Measurements from ENCODE around the gene BMP8A. TPM values are rescaled to one million over a fixed set of nuclear protein-coding genes. Genes with fewer than 3 reads are reported as not detected.
"Not testable (repeated sequence)": the region's sequence is repeated elsewhere in the genome, so short reads cannot be mapped to it uniquely, and the experiment has no call there.

BMP8A gene
- total RNA-seq, 1 donor from 2014 or later = not detected

DNA sequence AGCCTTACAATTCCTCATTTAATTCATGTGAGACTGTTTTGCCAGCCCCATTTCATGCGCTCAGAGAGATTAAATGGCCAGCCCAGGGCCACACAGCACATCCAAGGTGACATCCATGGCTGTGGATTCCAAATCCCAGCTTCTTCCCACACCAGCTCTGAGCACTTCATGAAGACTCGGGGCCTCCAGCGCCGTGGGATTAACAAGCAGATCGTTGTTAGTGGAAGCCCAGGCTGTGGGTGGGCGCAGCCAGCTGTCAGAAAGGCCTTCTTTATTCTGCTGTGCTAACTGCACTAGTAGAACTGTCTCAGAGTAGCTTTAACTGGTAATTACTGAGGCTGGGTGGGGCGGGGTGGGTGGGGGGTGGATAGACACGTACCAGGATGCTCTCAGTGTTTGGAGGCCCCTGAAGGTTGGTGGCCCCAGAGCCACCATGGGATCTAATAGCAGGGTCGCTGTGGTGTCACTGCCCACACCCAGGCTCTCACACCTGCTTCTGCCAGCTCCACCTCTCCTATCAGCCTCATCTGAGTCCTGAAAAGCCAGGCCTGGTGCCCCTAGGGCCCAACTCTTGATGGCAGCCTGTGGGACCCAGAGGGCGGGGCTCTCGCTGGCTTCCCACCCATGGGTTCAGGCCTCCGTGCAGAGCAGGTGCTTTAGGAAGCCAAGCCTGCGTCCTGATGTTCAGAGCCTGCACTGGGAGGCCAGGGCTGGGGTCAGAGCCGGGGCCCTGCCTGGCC is 3.4 kb downstream of the BMP8A start:
- H3K4me3 Mint-ChIP-seq (ENCODE audit: unreplicated experiment) = no peak overlapping the region
- TF ChIP-seq, protein P1, sequence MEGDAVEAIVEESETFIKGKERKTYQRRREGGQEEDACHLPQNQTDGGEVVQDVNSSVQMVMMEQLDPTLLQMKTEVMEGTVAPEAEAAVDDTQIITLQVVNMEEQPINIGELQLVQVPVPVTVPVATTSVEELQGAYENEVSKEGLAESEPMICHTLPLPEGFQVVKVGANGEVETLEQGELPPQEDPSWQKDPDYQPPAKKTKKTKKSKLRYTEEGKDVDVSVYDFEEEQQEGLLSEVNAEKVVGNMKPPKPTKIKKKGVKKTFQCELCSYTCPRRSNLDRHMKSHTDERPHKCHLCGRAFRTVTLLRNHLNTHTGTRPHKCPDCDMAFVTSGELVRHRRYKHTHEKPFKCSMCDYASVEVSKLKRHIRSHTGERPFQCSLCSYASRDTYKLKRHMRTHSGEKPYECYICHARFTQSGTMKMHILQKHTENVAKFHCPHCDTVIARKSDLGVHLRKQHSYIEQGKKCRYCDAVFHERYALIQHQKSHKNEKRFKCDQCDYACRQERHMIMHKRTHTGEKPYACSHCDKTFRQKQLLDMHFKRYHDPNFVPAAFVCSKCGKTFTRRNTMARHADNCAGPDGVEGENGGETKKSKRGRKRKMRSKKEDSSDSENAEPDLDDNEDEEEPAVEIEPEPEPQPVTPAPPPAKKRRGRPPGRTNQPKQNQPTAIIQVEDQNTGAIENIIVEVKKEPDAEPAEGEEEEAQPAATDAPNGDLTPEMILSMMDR (IDR thresholded peaks at IDR 0.05; ENCODE audit: unreplicated experiment) = no peak
- H3K9me3 Mint-ChIP-seq (ENCODE audit: unreplicated experiment) = no peaks in the 10 kb centered on the region
- DNase-seq (ENCODE audit: low spot score) = no peak
- peaks cover 3% of the 10 kb centered on the region for H3K4me1 Mint-ChIP-seq (ENCODE audit: unreplicated experiment)
- no peak overlapping the region for H3K27ac Mint-ChIP-seq (ENCODE audit: unreplicated experiment)
- peaks cover 23% of the 10 kb centered on the region for H3K27me3 Mint-ChIP-seq (ENCODE audit: unreplicated experiment)
- H3K36me3 Mint-ChIP-seq (ENCODE audit: low read depth, unreplicated experiment) = no peaks in the 10 kb centered on the region

DNA sequence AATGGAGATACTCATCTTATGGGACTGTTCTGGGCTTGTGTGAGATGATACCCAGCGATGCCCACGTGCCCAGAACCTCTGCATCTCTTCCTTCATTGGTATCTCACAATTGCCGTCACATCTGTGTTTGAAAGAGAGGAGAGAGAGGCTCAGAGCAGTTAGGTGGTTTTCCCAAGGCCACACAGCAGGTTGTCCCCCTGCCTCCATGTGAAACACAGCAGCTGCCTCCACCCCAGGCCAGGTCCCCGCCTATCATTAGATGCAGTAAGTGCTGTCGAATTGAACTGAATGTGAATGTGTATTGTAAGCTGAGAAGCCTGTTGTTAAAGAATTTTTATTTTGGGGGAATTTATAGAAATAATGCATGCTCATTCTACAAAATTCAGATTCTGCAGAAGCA is 5.1 kb downstream of the BMP8A start:
- H3K27me3 Mint-ChIP-seq (ENCODE audit: unreplicated experiment) = peaks cover 20% of the 10 kb centered on the region
- not testable (repeated sequence) for DNase-seq (ENCODE audit: low spot score); H3K27ac Mint-ChIP-seq (ENCODE audit: unreplicated experiment); H3K4me3 Mint-ChIP-seq (ENCODE audit: unreplicated experiment); H3K4me1 Mint-ChIP-seq (ENCODE audit: unreplicated experiment); H3K9me3 Mint-ChIP-seq (ENCODE audit: unreplicated experiment); H3K36me3 Mint-ChIP-seq (ENCODE audit: low read depth, unreplicated experiment)

DNA sequence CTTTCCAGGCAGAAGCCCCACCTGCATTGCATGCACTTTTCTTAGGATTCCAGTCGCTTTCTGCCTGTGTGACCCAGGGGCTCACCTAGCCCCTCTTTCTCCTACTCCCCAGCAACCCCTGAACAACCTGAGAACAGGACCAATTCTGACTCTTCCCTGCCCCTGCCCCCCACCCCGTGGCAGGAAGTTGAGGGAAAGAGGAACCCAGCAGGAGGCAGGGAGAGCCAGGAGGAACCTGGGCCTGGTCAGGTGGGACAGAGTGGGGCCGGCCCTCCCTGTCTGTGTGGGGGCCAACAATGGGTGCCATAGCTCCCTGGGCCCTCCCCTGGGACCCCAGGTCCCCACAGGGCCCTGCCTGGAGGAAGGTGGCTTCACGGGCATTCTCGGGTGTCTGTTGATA is 6.1 kb downstream of the BMP8A start:
- Mint-ChIP-seq H3K36me3 (ENCODE audit: low read depth, unreplicated experiment) (no peaks in the 10 kb centered on the region), H3K4me1 (ENCODE audit: unreplicated experiment) (peaks cover 3% of the 10 kb centered on the region), H3K27ac (ENCODE audit: unreplicated experiment) (no peak overlapping the region), H3K9me3 (ENCODE audit: unreplicated experiment) (no peaks in the 10 kb centered on the region), H3K4me3 (ENCODE audit: unreplicated experiment) (no peak overlapping the region), H3K27me3 (ENCODE audit: unreplicated experiment) (peaks cover 18% of the 10 kb centered on the region)
- TF ChIP-seq, protein P1 (IDR thresholded peaks at IDR 0.05; ENCODE audit: unreplicated experiment) = no peak
- no peak for DNase-seq (ENCODE audit: low spot score)

DNA sequence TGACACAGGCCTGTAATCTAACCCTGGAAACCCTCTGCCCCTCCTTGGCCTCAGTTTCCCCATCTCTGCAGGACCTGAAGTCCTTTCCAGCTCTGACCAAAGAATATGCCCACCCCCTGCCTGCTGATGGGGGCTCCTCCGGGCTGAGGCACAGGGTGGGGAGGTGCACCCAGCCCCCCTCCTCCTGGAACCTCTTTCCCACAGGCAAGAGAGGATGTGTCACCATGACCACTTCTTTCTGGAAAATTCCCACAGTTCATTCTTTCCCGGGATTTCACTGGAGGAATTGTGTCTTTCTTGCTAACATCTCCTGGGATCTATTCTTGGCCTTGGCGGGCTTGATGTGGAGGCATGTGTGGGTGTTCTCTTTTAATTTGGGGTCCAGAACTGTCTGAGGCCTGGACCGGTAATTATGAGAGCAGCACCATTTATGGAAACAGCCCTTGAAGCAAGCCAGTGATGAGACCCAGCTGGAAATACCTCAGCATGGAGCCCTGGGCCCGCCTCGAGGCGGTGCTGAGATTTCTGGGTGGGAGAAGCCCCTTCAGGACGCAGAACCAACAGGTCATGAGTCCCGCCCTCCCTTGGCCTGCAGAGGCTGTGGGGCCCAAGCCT is 6.8 kb downstream of the BMP8A start:
- H3K9me3 Mint-ChIP-seq (ENCODE audit: unreplicated experiment); H3K27ac Mint-ChIP-seq (ENCODE audit: unreplicated experiment); H3K4me1 Mint-ChIP-seq (ENCODE audit: unreplicated experiment); H3K4me3 Mint-ChIP-seq (ENCODE audit: unreplicated experiment); H3K36me3 Mint-ChIP-seq (ENCODE audit: low read depth, unreplicated experiment); DNase-seq (ENCODE audit: low spot score): not testable (repeated sequence)
- peaks cover 11% of the 10 kb centered on the region for H3K27me3 Mint-ChIP-seq (ENCODE audit: unreplicated experiment)

DNA sequence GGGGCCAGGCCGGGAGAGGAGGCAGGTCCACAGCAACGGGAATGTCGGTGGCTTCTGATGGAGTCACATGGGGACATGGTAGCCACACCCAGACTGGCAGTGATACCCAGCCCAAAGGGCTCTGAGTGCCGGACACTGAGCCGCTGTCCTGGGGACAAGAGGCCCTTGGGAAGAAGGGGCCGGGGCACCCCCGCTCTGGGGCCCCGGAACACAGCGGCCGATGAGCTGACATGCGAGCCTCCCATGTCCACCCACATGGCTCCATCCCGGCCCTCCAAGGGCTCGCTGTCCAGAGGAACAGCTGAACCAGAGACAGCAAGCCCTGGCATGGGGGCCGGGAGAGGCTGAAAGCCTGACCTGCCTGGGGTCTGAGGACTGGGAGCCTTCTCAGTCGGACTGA is 7.4 kb downstream of the BMP8A start:
- H3K36me3 Mint-ChIP-seq (ENCODE audit: low read depth, unreplicated experiment); DNase-seq (ENCODE audit: low spot score); H3K9me3 Mint-ChIP-seq (ENCODE audit: unreplicated experiment); H3K4me1 Mint-ChIP-seq (ENCODE audit: unreplicated experiment); H3K4me3 Mint-ChIP-seq (ENCODE audit: unreplicated experiment); H3K27ac Mint-ChIP-seq (ENCODE audit: unreplicated experiment): not testable (repeated sequence)
- peaks cover 11% of the 10 kb centered on the region for H3K27me3 Mint-ChIP-seq (ENCODE audit: unreplicated experiment)

DNA sequence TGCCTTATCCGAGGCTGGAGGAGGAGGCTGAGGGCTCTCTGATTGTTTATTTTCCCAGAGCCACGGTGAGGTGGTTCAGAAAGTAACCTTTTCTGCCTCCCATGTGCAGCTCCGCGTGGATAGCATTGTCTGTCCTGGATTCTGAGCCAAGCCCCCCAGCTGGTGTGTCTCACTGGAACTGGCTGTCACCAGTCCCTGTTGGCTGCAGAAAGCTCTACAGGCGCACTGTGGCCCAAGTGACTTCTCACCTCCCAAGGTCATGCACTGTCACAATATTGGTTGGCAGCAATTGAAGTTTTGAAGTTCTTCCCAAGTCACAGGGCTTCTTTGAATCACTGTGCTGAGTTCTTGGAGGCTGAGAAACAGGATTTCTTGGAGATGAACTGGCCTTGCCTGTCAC is 8.2 kb downstream of the BMP8A start:
- H3K9me3 Mint-ChIP-seq (ENCODE audit: unreplicated experiment) = no peaks in the 10 kb centered on the region
- no peak for DNase-seq (ENCODE audit: low spot score)
- no peaks in the 10 kb centered on the region for H3K36me3 Mint-ChIP-seq (ENCODE audit: low read depth, unreplicated experiment)
- TF ChIP-seq, protein P1 (IDR thresholded peaks at IDR 0.05; ENCODE audit: unreplicated experiment) = no peak
- H3K4me1 Mint-ChIP-seq (ENCODE audit: unreplicated experiment) = peaks cover 3% of the 10 kb centered on the region
- no peak overlapping the region for H3K27ac Mint-ChIP-seq (ENCODE audit: unreplicated experiment)
- peaks cover 4% of the 10 kb centered on the region for H3K27me3 Mint-ChIP-seq (ENCODE audit: unreplicated experiment)
- H3K4me3 Mint-ChIP-seq (ENCODE audit: unreplicated experiment) = no peak overlapping the region

All from endothelial cell (in vitro differentiated cells).